AG09319 (cell line): ENCODE results near the gene SSC5D.
A peak's percentile ranks its signal among the peaks of the same experiment; 100 is the strongest.

Source experiments
- DNase-seq: peaks from one replicate; pipeline ENCODE4 v3.0.0-alpha.2; 2010; ENCODE audit warnings: low read depth; ENCODE audit errors: extremely low read depth
- CTCF ChIP-seq: IDR thresholded peaks from 2 replicates; pipeline ENCODE4 v1.5.1; 2011; ENCODE audit warnings: low read depth, mild to moderate bottlenecking, inconsistent platforms, low read length, moderate library complexity

Gene SSC5D

GRCh38 chr19:55456347-55456746 lies 31.9 kb upstream of the SSC5D start:
- no peak for TF ChIP-seq CTCF

GRCh38 chr19:55457683-55458457 lies 30.4 kb upstream of the SSC5D start:
- no peak for DNase-seq
- TF ChIP-seq CTCF, result no peak

More at GRCh38 chr19:55456347-55456746, 31.9 kb upstream of the SSC5D start:
- DNase-seq, result no peak

GRCh38 chr19:55459551-55459949 lies 28.7 kb upstream of the SSC5D start:
- no peak for TF ChIP-seq CTCF
- no peak for DNase-seq

- DNase-seq, result no peak
- TF ChIP-seq CTCF, result no peak
Observed at GRCh38 chr19:55459950-55460657, 28.1 kb upstream of the SSC5D start.

- TF ChIP-seq CTCF, result no peak
- peak; percentile 71 for DNase-seq
Observed at GRCh38 chr19:55460670-55461258, 27.5 kb upstream of the SSC5D start.

- peak; percentile 100 for DNase-seq
- TF ChIP-seq CTCF, result no peak
Observed at GRCh38 chr19:55461259-55461973, 26.8 kb upstream of the SSC5D start, which contains the start of gene ISOC2. ISOC2 (minus strand) TSS chr19:55461642; CDS start chr19:55456486, 5,156 bp downstream.
